A549 treated with AZD2906 at 1 μM for 4 hours (cell line): ENCODE results near the gene OR10A7. TPM values are rescaled to one million over a fixed set of nuclear protein-coding genes. Genes with fewer than 3 reads are reported as not detected.

Source experiments
- total RNA-seq: library from RNA; stranded (reverse); fragments of 200-300 nt; extraction: Qiagen RNA extraction; gene quantifications from 5 replicates; pipeline ENCODE4 v1.2.3, GENCODE V29; 2022

The OR10A7 gene, protein sequence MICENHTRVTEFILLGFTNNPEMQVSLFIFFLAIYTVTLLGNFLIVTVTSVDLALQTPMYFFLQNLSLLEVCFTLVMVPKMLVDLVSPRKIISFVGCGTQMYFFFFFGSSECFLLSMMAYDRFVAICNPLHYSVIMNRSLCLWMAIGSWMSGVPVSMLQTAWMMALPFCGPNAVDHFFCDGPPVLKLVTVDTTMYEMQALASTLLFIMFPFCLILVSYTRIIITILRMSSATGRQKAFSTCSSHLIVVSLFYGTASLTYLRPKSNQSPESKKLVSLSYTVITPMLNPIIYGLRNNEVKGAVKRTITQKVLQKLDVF
- total RNA-seq, result not detected in 5 replicates

DNA sequence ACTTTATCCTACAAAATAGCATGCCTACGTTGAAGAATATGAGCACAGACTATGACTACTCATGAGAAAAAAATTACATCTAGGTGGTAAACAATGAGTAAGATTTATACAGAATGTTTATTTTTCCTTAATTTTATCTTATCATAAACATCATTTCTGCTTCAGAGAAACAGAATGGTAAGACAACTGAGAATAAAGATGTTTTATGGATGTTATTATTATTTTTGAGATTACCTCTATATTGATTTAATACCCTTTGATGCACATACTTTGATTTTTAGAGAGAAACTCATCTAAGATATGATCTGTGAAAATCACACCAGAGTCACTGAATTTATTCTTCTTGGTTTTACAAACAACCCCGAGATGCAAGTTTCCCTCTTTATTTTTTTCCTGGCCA lies at the start of gene OR10A7:
Gene OR10A7, plus strand, starts transcription at position 301 of the 400 bp plus-strand sequence. Its CDS starts 0 bp downstream, at position 301.

DNA sequence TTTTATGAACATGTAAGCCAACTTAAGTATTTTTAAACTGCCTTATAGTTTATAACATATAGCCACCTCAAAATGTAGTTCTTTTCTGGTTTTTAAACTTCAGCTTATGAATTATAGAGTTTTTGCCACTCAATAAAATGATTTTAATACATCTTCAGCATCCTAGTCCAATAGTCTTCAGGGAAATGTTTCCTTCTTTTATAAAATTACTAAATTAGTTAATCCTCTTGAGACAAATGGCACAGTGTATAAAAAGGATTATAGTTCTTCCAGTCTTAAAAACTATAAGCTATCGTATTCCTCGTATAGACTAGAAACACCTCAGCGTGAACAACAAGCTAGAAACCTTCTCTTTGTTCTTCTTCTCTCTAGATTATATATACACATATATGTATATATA lies 23.5 kb downstream of the OR10A7 start, which contains the start of gene OR6C74:
Gene OR6C74, plus strand, starts transcription at position 301 of the 400 bp plus-strand sequence. CDS start 2,679 bp downstream, outside the sequence.

Other genes starting within 250 kb of the OR10A7 start
- gene TESPA1, start 236.3 kb upstream of the OR10A7 start, total RNA-seq, result not detected in 5 replicates
- not detected in 5 replicates for gene NEUROD4, start 201.1 kb upstream of the OR10A7 start, total RNA-seq
- not detected in 5 replicates for gene OR9K2, start 94.6 kb upstream of the OR10A7 start, total RNA-seq
- gene OR6C74, start 23.6 kb downstream of the OR10A7 start, total RNA-seq, result not detected in 5 replicates
- not detected in 5 replicates for gene OR6C6, start 75.5 kb downstream of the OR10A7 start, total RNA-seq
- gene OR6C1, start 93.3 kb downstream of the OR10A7 start, total RNA-seq, result not detected in 5 replicates
- gene OR6C3, start 109.7 kb downstream of the OR10A7 start, total RNA-seq, result not detected in 5 replicates
- gene OR6C75, start 141.9 kb downstream of the OR10A7 start, total RNA-seq, result not detected in 5 replicates
- not detected in 5 replicates for gene OR6C65, start 179.5 kb downstream of the OR10A7 start, total RNA-seq
- not detected in 5 replicates for gene OR6C76, start 205.2 kb downstream of the OR10A7 start, total RNA-seq
- gene OR6C2, start 223.1 kb downstream of the OR10A7 start, total RNA-seq, result not detected in 5 replicates
- gene OR6C70, start 249.1 kb downstream of the OR10A7 start, total RNA-seq, result not detected in 5 replicates